Effector memory CD8-positive, alpha-beta T cell (primary cell): ENCODE measurements around the gene CDH23.

Source experiments
- ATAC-seq: fragments of 150-1000 bp; cut with Tn5 transposase; replicated peaks from 2 replicates; pipeline ENCODE4 v1.10.0; 2021; ENCODE audit warnings: mild to moderate bottlenecking, moderate library complexity
- DNase-seq, 3 experiments: peaks; one replicate each; pipeline ENCODE4 v3.0.0; 2021
- H3K27ac Mint-ChIP-seq, 2 donors: one replicate each; pipeline ENCODE4 v1.8.0; 2022; ENCODE audit warnings: mild to moderate bottlenecking in 2 of 2, mixed read lengths in 2 of 2, moderate library complexity in 2 of 2
- H3K27me3 Mint-ChIP-seq, 2 donors: one replicate each; pipeline ENCODE4 v1.8.0; 2022; ENCODE audit warnings: mixed read lengths in 2 of 2
- H3K36me3 Mint-ChIP-seq: one replicate; pipeline ENCODE4 v1.8.0; 2022; ENCODE audit warnings: mild to moderate bottlenecking, moderate library complexity, mixed read lengths; ENCODE audit not compliant: insufficient read depth
- H3K4me1 Mint-ChIP-seq, 2 donors: one replicate each; pipeline ENCODE4 v1.8.0; 2022; ENCODE audit warnings: low read depth in 2 of 2, mixed read lengths in 2 of 2
- H3K4me3 Mint-ChIP-seq, 2 donors: one replicate each; pipeline ENCODE4 v1.8.0; 2022; ENCODE audit warnings: mild to moderate bottlenecking in 2 of 2, mixed read lengths in 2 of 2, moderate library complexity in 2 of 2
- H3K9me3 Mint-ChIP-seq, 2 donors: one replicate each; pipeline ENCODE4 v1.8.0; 2022; ENCODE audit warnings: mixed read lengths in 2 of 2

CDH23 gene

GRCh38 chr10:71739358-71739900 is 342.7 kb downstream of the CDH23 start:
- H3K4me1 Mint-ChIP-seq = peaks cover 84 to 92% of the 10 kb centered on the region in 2 donors
- H3K27ac Mint-ChIP-seq = peak overlapping the region; percentile 86 to 94
- DNase-seq (no peak), ATAC-seq (no peak)
- peaks cover 19% of the 10 kb centered on the region for H3K36me3 Mint-ChIP-seq
- H3K9me3 Mint-ChIP-seq = no peaks in the 10 kb centered on the region
- H3K4me3 Mint-ChIP-seq = peak overlapping the region in 1 of 2 donors; percentile 71
- no peaks in the 10 kb centered on the region for H3K27me3 Mint-ChIP-seq

GRCh38 chr10:71740069-71740653 is 343.4 kb downstream of the CDH23 start:
- Mint-ChIP-seq H3K4me3 (peak overlapping the region; percentile 40 to 71), H3K27me3 (no peaks in the 10 kb centered on the region), H3K36me3 (peaks cover 19% of the 10 kb centered on the region), H3K27ac (peak overlapping the region; percentile 93 to 94), H3K4me1 (peaks cover 80 to 92% of the 10 kb centered on the region in 2 donors), H3K9me3 (no peaks in the 10 kb centered on the region)
- no peak for ATAC-seq
- no peak for DNase-seq

DNA sequence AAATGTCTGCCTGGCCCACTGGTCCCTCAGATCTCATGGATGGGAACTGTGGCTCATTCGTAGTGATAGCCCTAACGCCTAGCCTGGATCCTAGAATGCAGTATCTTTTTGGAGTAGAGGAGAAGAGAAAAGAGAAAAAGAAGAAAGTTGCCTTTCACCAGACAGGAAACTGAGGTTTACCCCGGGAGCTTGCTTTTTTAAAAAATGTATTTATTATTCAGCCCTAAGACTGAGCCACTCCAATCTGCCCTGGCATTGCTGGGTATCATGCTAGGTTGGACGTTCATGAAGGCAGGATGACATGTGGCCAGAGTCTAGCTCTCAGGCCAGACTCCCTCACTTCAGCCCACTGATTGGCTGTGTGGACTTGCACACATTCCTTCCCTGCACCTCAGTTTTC is 344.3 kb downstream of the CDH23 start:
- ATAC-seq = no peak
- Mint-ChIP-seq H3K9me3 (no peaks in the 10 kb centered on the region), H3K4me1 (peaks cover 80 to 92% of the 10 kb centered on the region in 2 donors), H3K36me3 (peaks cover 22% of the 10 kb centered on the region), H3K27ac (peak overlapping the region; percentile 90 to 93), H3K27me3 (no peaks in the 10 kb centered on the region), H3K4me3 (peak overlapping the region; percentile 71 to 78)
- DNase-seq = no peak

- no peaks in the 10 kb centered on the region for H3K9me3 Mint-ChIP-seq
- peaks cover 80 to 92% of the 10 kb centered on the region in 2 donors for H3K4me1 Mint-ChIP-seq
- H3K36me3 Mint-ChIP-seq = peaks cover 24% of the 10 kb centered on the region
- no peak for ATAC-seq
- peak overlapping the region; percentile 90 to 93 for H3K27ac Mint-ChIP-seq
- H3K27me3 Mint-ChIP-seq = no peaks in the 10 kb centered on the region
- H3K4me3 Mint-ChIP-seq = peak overlapping the region; percentile 71 to 78
- no peak for DNase-seq
Measured at GRCh38 chr10:71741671-71742070, 345.0 kb downstream of the CDH23 start.

DNA sequence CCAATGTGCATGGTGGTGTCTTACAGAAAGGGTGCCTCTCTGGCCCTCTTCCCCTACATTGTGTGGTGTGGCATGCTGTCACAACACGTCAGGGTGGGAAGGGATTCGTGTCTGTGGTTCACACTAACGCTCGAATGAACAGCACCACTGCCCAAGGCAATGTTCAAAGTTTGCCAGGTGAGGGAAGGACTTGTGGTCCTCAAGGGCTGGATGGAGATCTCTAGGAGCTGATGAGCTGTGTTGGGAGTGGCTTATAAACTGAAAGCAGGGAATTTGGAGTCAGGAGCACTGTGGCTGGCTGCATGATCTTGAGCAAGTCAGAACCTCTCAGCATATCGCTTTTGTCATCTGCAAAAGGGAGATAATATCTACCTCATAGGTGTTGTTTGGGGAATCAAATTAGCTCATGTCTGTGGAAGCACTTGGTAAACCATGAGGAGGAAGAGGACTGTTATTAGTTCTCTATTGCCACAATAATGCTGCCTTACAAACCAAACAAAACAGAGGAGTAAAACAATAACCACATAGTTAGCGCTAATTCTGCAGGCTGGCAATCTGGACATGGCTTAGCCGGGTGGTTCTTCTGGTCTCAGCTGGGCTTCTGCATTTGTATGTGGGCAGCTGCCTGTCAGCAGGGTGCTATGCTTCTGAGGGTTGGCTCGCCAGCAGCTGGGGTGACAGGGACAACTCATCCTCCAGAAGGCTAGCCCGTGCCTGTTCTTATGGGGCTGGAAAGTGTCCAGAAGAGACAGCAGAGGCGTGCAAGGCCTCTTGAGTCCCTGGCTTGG is 345.8 kb downstream of the CDH23 start:
- peak overlapping the region; percentile 90 to 93 for H3K27ac Mint-ChIP-seq
- DNase-seq (peak; percentile 42 to 44 (median 44)), ATAC-seq (peak; percentile 84)
- peaks cover 28% of the 10 kb centered on the region for H3K36me3 Mint-ChIP-seq
- no peaks in the 10 kb centered on the region for H3K9me3 Mint-ChIP-seq
- peak overlapping the region; percentile 71 to 78 for H3K4me3 Mint-ChIP-seq
- no peaks in the 10 kb centered on the region for H3K27me3 Mint-ChIP-seq
- H3K4me1 Mint-ChIP-seq = peaks cover 80 to 93% of the 10 kb centered on the region in 2 donors

GRCh38 chr10:71743089-71743838 is 346.5 kb downstream of the CDH23 start:
- Mint-ChIP-seq H3K27ac (peak overlapping the region; percentile 90 to 93), H3K4me3 (peak overlapping the region; percentile 71 to 78), H3K9me3 (no peaks in the 10 kb centered on the region), H3K4me1 (peaks cover 80 to 92% of the 10 kb centered on the region in 2 donors), H3K27me3 (no peaks in the 10 kb centered on the region), H3K36me3 (peaks cover 33% of the 10 kb centered on the region)
- DNase-seq (no peak), ATAC-seq (no peak)

- H3K36me3 Mint-ChIP-seq = peaks cover 39% of the 10 kb centered on the region
- H3K27ac Mint-ChIP-seq = peak overlapping the region; percentile 90 to 93
Measured at GRCh38 chr10:71743866-71744265, 347.1 kb downstream of the CDH23 start.

DNA sequence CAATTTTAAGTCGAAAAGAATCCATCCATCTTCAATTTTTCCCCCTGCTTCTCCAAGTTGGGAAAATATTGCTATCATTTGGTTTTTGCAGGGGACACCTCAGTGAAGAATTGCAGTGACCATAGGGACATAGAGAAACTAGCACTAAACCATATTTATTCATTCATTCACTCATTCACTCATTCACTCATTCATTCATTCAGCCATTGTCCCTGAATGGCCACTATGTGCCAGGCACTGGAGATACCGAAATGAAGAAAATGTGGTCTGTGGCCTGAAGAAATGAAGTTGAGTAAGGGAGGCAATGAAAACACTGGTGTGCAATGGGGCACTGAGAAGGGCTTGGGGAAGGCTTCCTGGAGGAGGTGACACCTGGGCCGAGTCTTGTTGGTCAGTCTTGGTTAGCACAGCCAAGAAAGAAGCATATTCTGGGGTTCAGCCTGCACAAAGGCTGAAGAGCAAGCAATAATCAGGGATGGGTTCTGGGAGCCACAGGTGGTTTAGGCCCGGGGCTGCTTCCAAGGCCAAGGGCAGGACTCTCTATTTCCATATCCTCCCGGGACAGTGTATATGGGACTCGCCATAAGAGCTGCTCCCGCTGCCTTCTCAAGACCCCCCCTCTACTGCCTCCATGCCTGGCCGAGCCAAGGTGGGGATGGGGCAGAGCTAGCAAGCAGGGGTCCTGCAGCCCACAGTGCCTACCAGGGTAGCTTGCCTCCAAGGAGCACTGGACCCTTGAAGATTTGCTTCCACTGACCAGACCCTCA is 348.4 kb downstream of the CDH23 start:
- H3K36me3 Mint-ChIP-seq = peaks cover 51% of the 10 kb centered on the region
- no peaks in the 10 kb centered on the region for H3K27me3 Mint-ChIP-seq
- H3K4me3 Mint-ChIP-seq = peak overlapping the region; percentile 25 to 71
- ATAC-seq = no peak
- no peaks in the 10 kb centered on the region for H3K9me3 Mint-ChIP-seq
- peaks cover 83 to 94% of the 10 kb centered on the region in 2 donors for H3K4me1 Mint-ChIP-seq
- DNase-seq = no peak
- H3K27ac Mint-ChIP-seq = peak overlapping the region; percentile 90 to 95

More at GRCh38 chr10:71743866-71744265, 347.1 kb downstream of the CDH23 start:
- no peak for DNase-seq
- peaks cover 85 to 93% of the 10 kb centered on the region in 2 donors for H3K4me1 Mint-ChIP-seq
- H3K4me3 Mint-ChIP-seq = peak overlapping the region in 1 of 2 donors; percentile 71
- H3K27me3 Mint-ChIP-seq = no peaks in the 10 kb centered on the region
- no peaks in the 10 kb centered on the region for H3K9me3 Mint-ChIP-seq
- no peak for ATAC-seq

DNA sequence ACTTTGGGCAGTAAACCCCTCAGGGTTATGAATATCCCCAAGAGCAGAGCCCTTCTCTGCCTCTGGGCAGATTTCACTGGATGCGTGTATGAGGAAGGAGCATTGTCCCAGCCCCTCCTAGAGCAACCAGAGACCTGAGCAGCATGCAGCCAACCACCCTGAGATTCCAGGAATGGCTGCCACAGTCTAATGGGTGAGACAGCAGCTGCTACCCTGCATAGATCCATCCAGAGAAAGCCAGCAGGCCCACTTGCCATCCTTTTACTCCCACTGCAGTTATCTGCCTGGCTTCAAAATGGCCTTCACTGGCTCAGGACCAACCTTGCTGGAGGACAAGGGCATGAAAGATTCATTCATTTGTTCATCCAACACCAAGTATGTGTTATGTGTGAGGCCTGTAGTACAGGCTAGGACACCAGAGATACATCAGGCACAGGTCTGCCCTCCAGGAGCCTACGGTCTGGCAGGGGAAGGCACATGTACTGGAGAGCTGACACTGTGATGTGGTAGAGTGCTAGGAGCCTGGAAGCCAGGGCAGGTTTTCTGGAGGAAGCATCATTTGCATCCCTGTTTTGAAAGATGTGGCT is 349.0 kb downstream of the CDH23 start:
- ATAC-seq (no peak), DNase-seq (no peak)
- Mint-ChIP-seq H3K27me3 (no peaks in the 10 kb centered on the region), H3K27ac (peak overlapping the region; percentile 90 to 95), H3K4me1 (peaks cover 83 to 95% of the 10 kb centered on the region in 2 donors), H3K9me3 (no peaks in the 10 kb centered on the region), H3K36me3 (peaks cover 58% of the 10 kb centered on the region), H3K4me3 (peak overlapping the region; percentile 61 to 71)

GRCh38 chr10:71746344-71747037 is 349.8 kb downstream of the CDH23 start:
- no peaks in the 10 kb centered on the region for H3K9me3 Mint-ChIP-seq
- no peak for DNase-seq
- H3K36me3 Mint-ChIP-seq = peaks cover 63% of the 10 kb centered on the region
- no peaks in the 10 kb centered on the region for H3K27me3 Mint-ChIP-seq
- ATAC-seq = no peak
- peaks cover 79 to 92% of the 10 kb centered on the region in 2 donors for H3K4me1 Mint-ChIP-seq
- peak overlapping the region; percentile 61 to 71 for H3K4me3 Mint-ChIP-seq
- peak overlapping the region; percentile 90 to 95 for H3K27ac Mint-ChIP-seq

DNA sequence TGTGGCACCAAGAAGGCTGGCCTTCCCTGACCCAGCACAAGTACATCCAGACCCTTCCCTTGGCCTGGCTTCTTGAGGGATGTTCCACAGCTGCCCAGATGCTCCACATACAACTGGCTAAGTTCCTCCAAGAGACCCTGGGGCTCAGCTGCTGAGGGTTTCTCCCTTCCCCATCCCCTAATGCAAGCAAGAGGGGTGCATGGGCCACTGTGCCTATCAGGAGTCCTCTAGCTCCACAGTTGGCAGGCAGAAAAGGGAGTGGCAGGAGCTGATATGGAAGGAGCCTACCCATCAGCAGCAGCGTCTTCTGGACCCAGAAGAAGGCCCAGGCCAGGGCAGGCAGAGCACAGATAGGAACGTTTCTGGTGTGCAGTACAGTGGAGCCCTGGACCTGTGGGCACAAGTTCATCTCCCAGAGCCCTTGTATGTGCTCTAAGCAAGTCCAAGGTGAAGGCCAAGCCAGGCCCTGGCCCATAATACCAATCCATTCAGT is 350.4 kb downstream of the CDH23 start:
- Mint-ChIP-seq H3K36me3 (peaks cover 67% of the 10 kb centered on the region), H3K27ac (peak overlapping the region; percentile 90 to 95), H3K4me1 (peaks cover 78 to 90% of the 10 kb centered on the region in 2 donors), H3K27me3 (no peaks in the 10 kb centered on the region), H3K4me3 (peak overlapping the region; percentile 61 to 71), H3K9me3 (no peaks in the 10 kb centered on the region)
- ATAC-seq = no peak
- no peak for DNase-seq
